ENCODE data around the gene HOXB5.

The HOXB5 gene

DNA sequence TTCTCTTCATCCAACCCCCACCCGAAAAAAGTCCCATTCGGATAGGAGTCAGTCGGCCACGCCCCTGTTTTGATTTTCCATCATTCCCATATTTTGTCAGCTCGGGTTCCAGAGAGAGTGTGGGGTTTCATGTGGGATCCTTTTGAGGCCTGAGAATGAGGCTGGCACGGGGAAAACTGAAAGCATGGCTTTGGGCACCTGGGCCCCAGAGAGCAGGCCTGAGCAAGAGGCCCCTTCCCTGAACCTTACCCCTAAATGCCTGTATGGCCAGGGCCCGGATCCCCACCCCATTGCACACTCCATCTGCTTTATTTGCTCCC lies 10.9 kb downstream of the HOXB5 start:
- TF ChIP-seq, protein P1, sequence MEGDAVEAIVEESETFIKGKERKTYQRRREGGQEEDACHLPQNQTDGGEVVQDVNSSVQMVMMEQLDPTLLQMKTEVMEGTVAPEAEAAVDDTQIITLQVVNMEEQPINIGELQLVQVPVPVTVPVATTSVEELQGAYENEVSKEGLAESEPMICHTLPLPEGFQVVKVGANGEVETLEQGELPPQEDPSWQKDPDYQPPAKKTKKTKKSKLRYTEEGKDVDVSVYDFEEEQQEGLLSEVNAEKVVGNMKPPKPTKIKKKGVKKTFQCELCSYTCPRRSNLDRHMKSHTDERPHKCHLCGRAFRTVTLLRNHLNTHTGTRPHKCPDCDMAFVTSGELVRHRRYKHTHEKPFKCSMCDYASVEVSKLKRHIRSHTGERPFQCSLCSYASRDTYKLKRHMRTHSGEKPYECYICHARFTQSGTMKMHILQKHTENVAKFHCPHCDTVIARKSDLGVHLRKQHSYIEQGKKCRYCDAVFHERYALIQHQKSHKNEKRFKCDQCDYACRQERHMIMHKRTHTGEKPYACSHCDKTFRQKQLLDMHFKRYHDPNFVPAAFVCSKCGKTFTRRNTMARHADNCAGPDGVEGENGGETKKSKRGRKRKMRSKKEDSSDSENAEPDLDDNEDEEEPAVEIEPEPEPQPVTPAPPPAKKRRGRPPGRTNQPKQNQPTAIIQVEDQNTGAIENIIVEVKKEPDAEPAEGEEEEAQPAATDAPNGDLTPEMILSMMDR (conservative IDR thresholded peaks at IDR 0.05; ENCODE audit: control insufficient read depth, insufficient read depth, low read depth, low read length): no peak
- H3K4me3 ChIP-seq (ENCODE audit: control insufficient read depth, low read depth, low read length): peak overlapping the region; percentile 68
- DNase-seq (ENCODE audit: low read depth): no peak

DNA sequence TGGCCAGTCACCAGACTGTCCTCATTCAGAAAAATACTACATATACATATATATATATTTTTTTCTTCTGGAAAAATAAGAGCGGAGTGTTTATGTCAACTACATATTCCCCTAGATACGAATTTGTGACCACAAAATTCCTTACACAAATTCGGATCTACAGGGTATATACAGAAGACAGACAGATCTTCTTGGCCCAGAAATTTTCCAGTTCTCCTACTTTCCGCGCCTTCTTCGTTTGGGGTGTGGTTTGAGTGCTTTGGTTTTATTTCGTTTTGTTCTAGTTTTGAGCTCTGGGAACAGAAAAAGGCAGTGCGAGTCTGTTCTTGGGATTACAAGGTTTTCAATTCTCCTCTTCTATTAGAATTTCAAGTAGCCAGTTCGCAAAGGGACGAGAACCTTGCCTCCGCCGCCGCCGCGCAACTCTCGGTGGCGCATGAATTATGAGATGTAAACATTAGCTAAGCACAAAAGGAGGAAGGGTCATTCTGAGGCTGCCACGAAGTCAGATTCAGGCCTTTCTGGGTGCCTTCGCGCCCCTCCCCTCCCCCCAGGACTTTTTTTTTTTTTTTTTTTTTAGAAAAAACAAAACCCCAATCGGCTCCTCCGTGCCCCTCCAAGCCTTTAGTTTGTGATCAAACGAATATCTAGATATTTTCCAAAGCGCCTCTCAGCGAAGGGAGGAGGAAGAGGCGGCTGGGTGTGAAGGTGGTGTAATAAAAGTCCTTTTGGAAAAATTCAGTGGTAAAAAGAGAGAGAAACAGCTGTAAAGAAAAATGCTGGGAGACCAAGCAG lies 13.6 kb downstream of the HOXB5 start:
- no peak for DNase-seq (ENCODE audit: low read depth)
- H3K4me3 ChIP-seq (ENCODE audit: control insufficient read depth, low read depth, low read length): peak overlapping the region; percentile 68
- TF ChIP-seq, protein P1 (conservative IDR thresholded peaks at IDR 0.05; ENCODE audit: control insufficient read depth, insufficient read depth, low read depth, low read length): no peak

DNA sequence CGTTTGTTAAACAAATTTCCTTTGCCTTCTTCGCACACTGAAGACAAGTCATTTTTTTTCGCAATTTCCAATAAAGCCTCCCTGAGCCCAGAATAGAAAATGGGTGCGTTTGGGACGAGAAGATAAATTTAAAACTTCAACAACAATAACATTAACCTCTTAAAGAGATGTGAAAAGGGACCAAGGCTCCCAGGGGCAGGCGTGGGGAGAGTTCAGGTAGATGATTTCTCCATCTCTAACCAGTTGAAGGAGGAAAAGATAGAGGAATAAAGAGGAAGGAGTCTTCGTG lies 14.2 kb downstream of the HOXB5 start:
- peak overlapping the region; percentile 71 for H3K4me3 ChIP-seq (ENCODE audit: control insufficient read depth, low read depth, low read length)
- TF ChIP-seq, protein P1 (conservative IDR thresholded peaks at IDR 0.05; ENCODE audit: control insufficient read depth, insufficient read depth, low read depth, low read length): no peak
- no peak for DNase-seq (ENCODE audit: low read depth)

DNA sequence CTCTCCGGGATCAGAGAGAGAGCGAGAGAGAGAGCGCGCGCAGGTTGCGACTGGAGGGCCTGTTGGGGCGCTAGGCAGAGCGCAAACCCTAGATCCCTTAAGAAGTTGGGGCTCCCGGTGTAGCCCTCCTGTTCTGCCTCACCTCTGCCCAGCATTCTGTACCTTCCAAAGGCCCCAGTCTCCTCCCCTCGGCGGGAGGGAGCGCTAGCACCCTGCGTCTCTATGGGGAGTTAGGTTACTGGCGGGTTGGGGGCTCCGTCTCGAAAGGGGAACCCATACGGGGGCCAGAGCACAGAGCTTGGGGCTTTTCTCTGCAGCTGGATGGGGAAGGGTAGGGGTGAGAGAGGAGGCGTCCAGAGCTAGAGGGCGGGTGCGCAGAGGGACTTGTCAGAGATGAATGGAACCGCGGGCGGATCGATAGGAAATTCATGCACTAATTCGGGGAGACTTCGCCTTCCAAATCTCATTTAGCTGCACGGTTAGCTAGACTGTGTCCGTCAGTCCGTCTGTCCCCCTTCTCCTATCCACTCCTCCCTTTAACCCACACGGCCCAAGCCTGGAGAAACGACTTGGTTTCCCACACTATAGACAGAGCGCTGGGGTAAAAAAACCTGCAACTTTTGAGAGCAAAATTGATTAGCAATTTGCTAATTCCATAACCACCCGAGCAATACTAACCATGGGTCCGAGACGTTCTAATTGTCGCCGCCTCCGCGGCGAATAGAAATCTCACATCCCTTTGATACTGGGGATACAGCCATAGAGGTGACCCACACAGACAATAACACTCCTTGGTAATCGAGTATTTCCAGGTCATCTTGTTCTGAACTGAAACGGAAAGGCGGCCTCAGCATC lies 14.7 kb downstream of the HOXB5 start:
- no peak for DNase-seq (ENCODE audit: low read depth)
- H3K4me3 ChIP-seq (ENCODE audit: control insufficient read depth, low read depth, low read length): peak overlapping the region; percentile 71

DNA sequence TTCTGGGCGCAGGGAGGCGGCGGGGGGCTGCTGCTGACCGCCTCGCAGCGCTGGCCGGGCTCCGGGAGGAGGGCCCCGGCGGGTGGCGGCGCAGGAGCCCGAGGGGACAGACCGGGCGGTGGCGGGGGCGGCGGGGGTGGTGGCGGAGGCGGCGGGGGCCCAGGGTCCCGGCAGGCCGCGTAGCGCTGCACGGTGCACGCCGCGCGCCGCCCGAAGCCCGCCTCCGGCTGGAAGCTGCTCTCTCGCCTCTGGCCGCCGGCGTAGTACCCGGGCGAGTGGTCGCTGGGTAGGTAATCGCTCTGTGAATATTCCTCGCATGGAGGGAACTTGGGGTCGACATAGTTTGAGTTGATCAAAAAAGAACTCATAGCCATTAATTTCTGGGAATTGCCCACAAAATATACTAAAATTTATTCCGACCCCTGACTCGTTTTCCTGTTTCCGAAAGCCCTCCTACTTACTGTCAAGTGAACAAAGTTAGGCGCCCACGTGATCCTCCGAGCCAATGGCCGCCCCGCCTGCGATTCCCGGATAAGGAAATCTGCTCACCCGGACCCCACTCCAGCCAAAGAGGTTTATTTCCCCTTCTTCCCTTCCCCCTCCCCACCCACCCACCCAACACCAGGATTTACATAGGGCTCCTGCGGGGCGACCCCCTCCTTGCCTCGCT lies 15.5 kb downstream of the HOXB5 start, which contains the start of gene HOXB4:
Gene HOXB4 (minus strand): TSS at position 405 of the 670 bp plus-strand sequence. CDS start 31 bp downstream, at position 374.
- peak within 1 kb of the TSS; percentile 71 for H3K4me3 ChIP-seq (ENCODE audit: control insufficient read depth, low read depth, low read length)

More for the DNA sequence above, 14.7 kb downstream of the HOXB5 start:
- TF ChIP-seq, protein P1 (conservative IDR thresholded peaks at IDR 0.05; ENCODE audit: control insufficient read depth, insufficient read depth, low read depth, low read length): no peak

GRCh38 chr17:48577330-48577945 lies 16.1 kb downstream of the HOXB5 start:
- TF ChIP-seq, protein P1 (conservative IDR thresholded peaks at IDR 0.05; ENCODE audit: control insufficient read depth, insufficient read depth, low read depth, low read length): no peak
- peak; percentile 61 for DNase-seq (ENCODE audit: low read depth)
- peak overlapping the region; percentile 60 for H3K4me3 ChIP-seq (ENCODE audit: control insufficient read depth, low read depth, low read length)

More for the DNA sequence above, 15.5 kb downstream of the HOXB5 start, which contains the start of gene HOXB4:
- DNase-seq (ENCODE audit: low read depth): peak; percentile 77
- TF ChIP-seq, protein P1 (conservative IDR thresholded peaks at IDR 0.05; ENCODE audit: control insufficient read depth, insufficient read depth, low read depth, low read length): no peak
